ENCODE results near the gene SLC23A2.

SLC23A2 gene

DNA sequence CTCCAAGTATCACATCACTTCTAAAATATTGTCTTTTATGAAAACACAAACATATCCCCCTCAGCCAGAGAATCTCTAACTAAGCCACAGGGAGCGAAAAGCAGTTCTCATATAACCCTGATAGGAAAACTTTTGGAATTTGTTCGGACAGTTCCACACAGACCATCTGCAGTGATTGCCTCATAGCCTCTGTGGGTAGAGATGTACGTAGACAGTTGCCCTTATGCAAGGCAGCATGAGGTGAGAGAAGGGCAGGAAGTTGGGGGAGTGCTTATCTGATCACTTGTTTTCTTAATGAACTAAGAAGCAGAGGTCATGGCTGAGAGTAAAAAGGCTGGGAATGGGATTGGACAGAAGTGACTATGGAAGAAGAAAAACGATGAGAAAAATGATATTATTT lies 39.6 kb downstream of the SLC23A2 start:
- DNase-seq, result peak; percentile 79

DNA sequence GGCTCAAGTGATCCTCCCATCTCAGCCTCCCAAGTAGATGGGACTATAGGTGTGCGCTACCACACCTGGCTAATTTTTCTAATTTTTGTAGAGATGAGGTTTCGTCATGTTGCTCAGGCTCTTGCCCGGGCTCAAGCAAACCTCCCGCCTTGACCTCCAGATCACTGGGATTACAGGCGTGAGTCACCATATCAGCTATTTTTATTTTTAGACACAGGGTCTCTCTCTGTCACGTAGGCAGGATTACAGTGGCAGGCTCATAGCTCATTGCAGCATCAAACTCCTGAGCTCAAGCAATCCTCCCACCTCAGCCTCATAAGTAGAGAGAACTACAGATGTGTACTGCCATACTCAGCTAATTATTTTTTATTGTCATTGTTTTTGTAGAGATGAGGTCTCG lies 41.7 kb downstream of the SLC23A2 start:
- no peak for DNase-seq

DNA sequence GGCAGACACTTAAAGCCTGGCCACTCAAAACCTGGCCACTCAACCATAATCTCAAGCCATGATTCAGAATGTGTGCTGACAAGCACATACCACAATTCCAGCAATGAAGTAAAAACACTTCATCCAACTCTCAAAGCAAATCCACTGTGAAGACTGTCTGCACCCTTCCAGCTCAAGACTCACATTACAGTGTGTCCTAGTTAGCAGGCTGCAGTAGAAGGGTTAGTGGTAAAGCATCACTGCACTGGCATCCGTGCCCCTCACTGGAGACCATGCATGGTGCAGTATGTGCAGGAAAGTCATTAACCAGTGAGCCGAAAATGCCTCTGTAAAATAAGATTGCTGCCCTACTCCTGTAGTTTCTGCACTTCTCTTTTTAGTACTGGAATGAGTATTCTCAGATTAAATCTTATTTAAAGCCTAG lies 43.4 kb downstream of the SLC23A2 start:
- DNase-seq, result no peak

DNA sequence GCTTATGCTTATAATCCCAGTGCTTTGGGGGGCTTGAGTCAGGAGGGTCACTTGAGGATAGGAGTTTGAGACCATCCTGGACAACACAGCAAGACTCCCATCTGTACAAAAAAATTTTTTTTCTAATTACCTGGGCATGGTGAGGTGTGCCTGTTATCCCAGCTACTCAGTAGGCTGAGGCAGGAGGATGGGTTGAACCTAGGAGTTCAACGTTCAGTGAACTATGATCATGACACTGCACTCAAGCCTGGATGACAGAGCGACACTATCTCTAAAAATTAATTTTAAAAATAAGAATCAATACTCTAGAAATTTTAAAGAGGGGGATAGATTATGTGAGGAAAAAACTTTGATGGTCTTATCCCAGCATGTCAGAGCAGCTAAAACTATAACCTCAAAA lies 44.1 kb downstream of the SLC23A2 start:
- no peak for DNase-seq

DNA sequence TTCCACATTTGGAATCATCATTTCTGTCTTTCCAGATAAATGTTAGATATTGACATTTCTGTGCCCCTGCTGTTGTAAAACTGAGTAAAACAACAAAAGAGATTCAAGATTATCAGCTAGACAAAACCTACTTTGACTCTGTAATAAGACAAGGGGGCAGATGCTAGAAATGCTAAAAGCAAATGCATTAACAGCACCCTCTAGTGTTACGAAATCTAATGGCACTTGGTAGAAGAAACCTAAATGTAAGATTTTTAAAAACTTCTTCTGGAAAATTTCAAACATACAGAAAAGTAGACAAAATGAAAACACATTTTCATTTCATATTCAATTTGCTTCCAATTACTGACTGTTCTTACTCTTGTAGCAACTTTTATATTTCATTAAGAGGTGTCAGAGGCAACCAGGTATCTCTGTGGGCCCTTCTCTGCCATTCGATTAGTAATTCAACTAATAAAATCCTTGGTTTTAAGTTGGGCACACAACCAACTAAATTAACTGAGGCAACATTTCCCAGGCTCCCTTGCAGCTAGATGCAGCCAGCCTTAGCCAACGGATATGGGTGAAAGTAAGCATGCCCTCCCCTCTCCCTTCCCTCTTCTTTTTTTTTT lies 45.0 kb downstream of the SLC23A2 start:
- DNase-seq, result peak; percentile 88

DNA sequence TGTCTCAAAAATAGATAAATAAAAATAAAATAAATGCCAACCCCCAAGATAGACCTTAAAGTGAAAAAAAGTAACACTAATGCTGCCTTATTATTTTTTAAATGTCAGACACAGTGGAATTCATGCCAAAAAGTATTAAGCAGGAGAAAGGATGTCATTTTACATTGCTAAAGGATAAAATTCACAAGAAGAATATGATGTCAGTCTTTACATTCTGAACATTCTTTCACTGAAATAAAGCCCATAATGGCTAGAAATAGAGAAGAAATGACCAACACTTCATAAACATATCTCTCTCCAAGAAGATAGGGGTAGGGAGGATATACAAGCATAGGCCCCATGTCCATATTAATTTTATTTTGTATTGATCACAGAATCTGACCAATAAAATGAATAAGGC lies 47.4 kb downstream of the SLC23A2 start:
- DNase-seq, result no peak

DNA sequence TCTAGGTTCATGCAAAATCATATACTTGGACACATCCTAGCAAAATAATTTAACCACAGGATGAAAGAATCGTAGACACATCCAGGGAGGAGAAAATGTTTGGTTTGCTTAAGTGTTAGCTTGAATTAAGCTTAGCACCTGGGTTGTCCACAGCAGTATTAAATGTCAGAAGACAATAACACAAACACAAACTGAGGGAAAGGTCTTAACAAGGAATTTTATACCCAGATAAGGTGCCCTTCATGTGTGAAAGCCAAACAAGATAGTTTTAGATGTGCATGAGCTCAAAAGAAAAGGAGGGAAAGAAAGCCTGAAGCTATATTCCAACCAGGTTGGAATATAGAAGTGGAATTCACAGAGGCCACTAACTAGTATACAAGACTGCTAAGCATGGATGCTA lies 49.1 kb downstream of the SLC23A2 start:
- DNase-seq, result no peak

DNA sequence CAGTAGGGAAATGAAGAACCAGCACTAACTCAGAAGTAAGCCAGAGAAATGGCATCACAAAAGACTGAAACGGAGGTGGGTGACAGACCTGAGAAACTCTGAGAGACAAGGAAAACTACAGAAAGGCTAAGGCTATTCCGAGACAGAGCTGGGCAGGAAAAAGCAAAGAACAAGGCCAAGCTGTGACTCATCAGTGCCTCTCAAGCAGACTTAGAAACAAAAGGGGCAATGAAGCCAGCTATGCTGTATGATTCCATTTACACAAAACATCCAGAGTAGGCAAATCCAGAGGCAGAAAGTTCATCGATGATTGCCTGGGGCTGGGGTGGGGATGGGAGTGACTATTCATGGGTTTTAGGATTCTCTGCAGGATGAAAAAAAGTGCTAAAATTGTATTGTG lies 50.0 kb downstream of the SLC23A2 start:
- no peak for DNase-seq

DNA sequence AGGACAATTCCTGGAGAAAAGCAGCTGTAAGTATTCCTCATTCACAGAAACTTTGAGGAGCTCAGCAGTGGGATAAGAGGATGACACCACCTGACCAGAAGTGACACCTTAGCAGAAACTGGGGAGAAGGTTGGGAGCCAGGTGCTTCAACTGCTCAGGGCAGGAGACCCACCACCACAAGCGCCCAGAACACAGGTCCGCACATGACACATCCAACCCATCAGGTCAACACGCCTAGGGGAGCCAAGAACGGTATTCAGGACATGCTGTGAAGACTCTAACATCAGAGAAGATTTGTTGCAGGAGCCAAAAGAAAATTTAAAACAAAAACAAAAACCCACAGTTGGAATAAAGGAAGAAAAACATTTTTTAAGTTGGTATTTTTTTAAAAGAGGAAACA lies 50.5 kb downstream of the SLC23A2 start:
- no peak for DNase-seq

DNA sequence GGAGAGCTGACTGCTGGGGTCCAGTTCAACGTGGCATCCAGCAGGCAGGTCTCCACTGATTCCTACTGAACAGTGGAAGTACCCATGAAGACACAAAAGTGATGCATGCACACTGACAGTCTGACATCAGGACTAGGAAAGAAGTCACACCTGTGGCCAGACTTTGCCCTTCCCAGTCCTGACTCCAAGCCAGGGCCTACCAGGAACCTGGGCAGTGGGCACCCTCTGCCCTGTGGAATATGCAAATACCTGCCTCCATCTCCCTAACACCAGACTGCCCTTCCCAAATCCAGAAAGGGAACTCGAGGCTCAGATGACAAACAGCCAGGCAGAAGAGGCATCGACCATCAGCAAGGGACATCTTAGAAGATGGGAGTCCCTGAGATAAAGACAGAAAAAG lies 50.9 kb downstream of the SLC23A2 start:
- no peak for DNase-seq

DNA sequence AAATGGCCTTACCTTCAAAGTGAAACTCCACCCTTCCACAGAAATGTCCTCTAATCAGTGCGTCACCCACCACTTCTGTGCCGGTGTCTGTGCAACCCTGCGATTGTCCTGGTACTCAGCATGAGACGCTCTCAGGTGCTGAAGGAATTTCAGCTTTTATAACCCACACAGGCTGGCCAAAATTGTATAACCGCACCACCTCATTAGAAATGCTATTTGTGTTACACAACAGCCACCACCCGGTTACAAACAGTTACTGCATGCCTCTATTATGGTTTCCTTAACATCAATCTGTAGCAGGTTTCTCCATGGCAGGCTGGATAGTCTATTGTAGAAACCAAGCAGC lies 51.5 kb downstream of the SLC23A2 start:
- peak; percentile 75 for DNase-seq

DNA sequence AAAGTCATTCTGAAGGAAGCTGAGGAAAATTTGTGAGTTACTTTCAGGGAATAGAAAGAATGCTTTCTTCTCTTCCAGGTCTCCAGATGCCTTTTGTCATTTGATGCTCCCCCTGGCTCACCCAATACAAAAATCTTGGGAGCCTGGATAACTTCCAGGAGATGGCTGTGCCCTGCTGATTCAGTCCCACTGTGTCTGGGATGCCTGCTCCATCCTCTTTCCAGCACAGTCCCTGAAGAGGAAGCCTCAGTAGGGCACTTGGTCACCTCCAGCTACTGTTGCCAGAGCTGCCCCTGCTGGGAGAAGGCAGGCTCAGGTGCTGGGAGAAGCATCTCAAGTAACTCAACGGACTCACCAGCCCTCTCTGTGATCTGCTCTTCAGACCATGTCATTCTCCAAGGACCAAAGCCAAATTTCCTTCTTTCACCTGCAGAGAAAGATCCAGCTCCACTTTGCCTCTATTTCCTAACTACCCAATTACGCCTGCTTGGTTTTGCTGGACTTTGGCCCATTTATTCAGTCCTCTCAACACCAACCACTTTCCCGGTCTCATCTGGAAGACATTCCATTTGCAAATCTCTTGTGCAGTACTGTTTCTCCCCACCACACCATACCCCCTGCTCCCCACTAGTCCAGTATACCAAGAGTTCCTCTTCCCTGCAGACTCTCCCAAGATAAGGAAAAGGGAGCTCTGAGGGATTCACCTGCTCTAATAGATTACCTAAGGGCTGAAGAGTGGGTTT lies 53.3 kb downstream of the SLC23A2 start:
- DNase-seq, result no peak

DNA sequence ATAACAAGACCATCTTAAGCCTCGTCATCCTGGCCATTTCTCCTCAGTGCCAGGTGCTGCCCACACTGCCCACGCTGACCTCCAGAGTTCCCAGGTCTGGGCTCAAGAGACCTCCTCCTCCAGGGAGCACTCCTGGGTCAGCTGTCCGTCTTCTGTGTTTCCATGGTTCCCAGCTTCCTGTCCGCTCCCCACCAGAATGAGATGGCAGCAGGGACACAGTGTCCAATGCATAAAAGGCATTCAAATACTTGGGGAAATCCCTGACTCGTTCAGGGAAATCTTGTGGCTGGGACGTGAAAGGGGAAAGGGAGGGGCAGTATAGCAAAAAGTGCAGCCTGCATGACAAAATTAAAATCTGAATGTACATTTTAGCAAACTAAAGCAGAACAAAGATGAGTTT lies 54.3 kb downstream of the SLC23A2 start:
- no peak for DNase-seq

DNA sequence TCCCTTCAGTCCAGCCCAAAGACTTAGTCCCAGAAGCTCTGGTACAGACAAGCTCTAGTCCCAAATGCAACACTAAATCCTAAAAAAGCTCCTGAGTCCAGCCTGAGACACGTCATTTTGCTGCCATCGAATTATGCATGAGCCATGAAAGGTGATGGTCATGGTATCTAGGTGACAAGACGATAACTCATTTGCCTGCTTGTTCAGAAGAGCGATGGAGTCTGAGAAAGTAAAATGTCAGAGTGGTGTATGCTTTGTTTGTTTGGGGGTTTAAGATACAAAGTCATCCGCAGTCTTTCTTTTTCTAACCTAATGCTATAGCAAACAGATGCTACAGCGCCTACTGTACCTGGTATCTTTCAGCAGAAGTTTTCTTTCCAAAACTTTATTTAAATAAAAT lies 54.7 kb downstream of the SLC23A2 start:
- no peak for DNase-seq

DNA sequence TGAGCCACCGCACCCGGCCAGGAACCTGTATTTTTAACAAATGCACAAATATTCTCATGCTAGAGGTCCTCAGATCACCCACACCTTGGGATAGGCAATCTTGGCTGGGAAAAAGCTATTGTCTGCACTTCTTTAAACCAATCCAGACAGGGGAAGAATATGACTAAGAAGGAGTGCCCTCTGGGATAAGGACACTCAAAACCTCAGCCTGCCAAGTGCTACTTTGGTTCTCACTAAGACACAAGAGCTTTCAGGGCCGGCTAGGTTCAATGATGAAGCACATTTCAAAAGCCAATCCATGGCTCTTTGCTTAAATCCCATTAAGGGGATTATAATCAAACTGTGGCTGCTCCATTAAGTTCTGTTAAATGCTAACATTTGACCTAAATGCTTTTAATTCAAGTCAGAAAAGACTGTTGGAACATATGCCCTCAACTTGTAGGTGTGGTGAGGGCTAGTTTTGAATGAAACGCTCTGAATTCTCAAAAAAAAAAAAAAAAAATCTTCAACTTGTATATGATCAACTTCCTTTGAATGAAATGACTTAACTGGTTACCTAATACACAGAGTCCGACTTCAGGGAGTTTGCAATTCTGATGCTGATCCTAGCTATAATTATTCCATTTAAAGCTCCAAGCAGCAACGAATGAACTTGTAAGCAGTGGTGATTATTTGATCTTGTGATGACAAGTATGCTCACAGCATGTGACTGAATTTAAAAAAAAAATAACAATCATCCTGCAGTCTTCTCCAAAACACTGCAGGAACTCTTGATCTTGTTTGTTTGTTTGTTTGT lies 56.6 kb downstream of the SLC23A2 start:
- DNase-seq, result no peak

DNA sequence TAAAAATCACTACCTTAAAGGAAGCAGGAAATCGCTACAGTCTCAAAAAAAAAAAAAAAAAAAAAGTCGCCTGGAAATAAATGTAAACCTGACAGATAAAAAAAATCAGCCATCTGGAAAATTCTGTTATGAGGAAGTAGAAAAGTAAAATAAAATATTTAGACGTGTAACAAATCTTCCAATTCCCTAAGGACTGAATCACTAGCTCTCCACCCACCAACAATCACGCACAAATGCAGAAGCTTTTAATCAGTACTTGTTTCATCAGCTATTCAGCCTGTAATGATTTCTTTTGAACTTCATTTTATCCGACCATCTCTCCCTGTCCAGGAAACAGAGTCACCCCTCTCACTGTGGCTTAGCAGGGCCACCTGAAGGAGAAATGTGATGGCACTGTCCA lies 59.0 kb downstream of the SLC23A2 start:
- DNase-seq, result no peak

DNA sequence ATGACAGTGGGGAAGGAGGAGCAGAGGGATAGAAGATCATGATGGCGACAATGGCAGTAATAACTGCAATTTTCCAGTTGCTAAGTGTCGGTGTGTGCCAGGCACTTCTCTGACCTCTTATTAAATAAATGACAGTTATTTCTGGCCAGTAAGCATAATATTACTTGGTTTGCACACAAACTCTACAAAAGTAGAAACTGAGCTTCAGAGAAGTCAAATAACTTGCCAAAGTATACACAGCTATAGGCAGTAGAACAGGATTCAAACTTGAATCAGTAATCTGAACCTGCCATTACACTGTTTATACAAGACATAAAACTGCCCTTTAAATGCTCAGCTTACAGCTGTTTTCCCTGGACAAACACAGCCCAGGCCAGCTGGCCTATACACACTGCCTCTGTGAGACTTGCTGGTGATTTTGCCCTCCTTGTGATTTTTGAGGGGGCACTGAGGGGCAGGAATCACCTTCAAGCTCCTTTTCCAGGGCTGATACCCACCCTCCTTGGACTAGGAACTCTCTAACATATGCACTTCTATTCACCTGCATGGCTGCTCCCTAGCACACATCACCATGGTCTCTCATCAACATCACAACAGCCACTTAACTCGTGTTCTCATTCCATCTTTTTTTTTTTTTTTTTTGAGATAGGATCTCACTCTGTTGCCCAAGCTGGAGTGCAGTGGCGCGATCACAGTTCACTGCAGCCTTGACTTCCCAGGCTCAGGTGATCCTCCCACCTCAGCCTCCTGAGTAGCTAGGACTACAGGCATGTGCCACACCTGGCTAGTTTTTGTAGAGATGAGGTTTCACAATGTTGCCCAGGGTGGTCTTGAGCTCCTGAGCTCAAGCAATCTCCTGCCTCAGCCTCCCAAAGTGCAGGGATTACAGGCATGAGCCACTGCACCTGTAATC lies 63.6 kb downstream of the SLC23A2 start:
- no peak for DNase-seq

DNA sequence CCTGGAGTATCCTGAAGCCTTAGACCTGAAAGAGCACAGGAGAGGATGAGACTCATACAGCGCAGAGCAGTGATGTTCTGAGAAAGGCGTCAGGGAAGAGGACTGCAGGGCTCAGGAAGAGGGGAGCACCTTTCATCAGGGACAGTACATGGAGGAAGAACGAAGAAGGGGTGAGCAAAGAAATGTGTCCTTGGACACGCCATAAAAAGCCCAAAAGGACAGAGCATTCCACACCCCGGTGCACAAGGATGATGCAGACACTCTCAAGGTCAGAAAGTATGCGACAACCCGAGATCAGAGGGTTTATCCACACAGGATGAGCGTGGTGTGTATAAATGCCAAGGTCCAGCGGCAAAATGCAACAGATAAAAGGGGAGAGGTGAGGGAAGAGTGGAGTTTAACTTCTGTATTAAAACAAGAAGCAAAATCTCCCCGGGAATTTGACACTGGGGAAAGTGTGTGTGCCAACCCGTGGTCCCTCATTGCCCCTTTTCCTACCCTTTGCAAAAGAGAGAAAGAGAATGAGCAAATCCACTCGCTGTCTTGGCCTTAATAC lies 64.4 kb downstream of the SLC23A2 start:
- no peak for DNase-seq

DNA sequence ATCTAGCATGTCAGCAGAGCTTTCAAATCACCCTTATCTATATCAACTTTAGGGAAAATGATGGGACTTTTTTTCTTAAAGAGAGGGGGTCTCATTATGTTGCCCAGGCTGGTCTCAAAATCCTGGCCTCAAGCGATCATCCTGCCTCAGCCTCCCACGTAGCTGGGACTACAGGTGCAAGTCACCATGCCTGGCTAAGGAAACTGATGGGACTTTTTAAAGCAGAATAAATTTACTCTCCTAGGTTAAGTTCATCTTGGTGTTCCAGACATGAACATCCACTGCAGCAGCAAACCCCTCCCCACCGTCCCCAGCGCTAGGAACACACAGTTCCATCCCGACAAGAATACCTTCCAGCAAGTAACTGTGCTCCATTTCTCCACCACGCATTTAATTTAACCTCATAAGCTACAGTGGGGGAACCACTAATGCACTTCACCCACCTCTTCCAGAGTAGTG lies 64.9 kb downstream of the SLC23A2 start:
- no peak for DNase-seq

DNA sequence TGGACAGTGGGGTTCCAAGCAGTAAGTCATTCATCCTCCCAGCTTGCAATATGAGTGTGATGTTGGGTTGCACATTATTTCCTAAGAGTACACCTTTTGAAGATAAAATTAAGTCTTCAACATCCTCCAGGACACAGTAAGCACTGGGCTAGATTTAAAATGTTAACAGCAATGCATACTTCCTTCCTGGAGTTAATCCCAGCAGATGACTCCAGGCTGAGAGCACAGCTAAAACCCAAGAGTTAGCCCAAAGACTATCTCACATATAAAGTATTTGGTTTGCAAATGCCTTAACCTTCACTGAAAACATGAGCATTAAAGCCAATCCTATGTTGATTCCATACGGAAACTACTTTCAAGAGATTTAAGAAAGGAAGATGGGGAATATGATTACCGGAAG lies 69.2 kb downstream of the SLC23A2 start:
- DNase-seq, result no peak

DNA sequence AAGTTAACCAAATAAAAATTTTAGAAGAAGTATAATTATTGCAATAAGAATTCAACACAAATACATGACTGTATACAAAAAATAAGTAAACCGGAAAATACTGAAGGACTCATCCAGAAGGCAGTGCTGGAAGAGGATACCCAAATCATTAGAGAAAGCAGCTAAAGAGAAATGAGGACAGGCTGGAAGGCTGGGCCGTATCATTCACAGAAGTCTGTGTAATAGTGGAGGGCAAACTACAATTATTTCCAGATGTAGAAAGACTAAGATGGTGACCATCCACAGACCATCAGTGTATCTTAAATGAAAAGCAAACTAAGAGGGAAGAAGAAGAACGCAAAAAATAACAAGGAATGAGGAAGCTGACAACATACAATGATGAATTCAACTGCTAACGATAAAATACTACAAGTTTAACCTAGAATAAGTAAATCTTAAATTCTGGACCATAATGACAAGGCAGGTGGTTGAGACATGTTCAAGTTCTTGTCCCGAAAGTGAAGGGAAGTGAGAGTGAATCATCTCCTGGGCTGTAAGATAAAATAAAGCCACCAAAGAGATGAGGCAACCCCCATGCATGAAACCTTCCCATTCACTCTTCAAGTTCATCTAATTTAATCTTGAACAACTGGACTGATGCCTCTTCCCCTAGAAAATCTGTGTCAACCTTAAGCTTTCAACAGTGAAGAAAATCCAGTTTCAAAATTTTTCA lies 71.5 kb downstream of the SLC23A2 start:
- DNase-seq, result peak; percentile 18

DNA sequence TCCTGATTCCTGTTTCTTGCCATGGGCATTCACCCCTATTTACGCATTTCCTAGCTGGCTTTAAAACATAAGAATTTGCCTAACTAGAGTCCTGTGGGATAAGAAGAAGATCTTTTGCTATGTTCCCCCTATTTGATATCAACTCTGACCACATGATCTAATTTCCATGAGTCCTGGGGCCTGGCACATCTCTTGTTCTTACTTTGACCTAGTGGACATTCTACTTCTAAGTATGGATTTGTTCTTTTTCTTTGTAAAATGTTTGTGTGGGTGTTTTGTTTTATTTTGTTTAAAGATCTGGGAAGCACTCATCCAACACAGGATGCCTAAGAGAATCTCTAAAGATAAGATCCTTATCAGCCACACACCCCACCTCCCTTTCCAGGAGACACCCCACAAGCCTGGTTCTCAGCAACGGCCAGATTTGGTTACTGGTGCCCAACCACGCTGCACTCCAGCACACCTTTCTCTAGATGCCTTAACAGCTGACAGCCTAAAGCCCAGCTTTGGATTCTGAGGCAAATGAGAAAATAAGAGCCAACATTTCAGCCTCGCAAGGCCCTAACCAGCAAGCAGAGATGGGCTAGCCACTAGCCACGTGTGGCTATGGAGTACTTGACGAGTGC lies 74.7 kb downstream of the SLC23A2 start:
- DNase-seq, result no peak
